Esophagus muscularis mucosa (tissue), 4 donors: ENCODE measurements around the gene ELL2.

Source experiments
- CTCF ChIP-seq, 3 experiments: fragments of 200-600 bp in 2 of 3; fragments of 450-650 bp in 1 of 3; sonication (generic) in 2 of 3; IDR thresholded peaks; one replicate each; pipeline ENCODE4 v1.5.1; 2017 to 2019; ENCODE audit warnings: antibody characterized with exemption in 3 of 3, mild to moderate bottlenecking in 2 of 3, moderate library complexity in 1 of 3
- EP300 ChIP-seq: sonication (generic); formaldehyde crosslinking; IDR thresholded peaks from one replicate; pipeline ENCODE4 v1.6.1; 2017; ENCODE audit warnings: antibody characterized with exemption
- POLR2A ChIP-seq: fragments of 450-650 bp; IDR thresholded peaks from one replicate; pipeline ENCODE4 v1.6.1; 2017; ENCODE audit warnings: antibody characterized with exemption, moderate library complexity, mild to moderate bottlenecking, low read depth
- POLR2AphosphoS5 ChIP-seq, 2 donors: sonication (generic); formaldehyde crosslinking; IDR thresholded peaks; one replicate each; pipeline ENCODE4 v1.6.1; 2017; ENCODE audit warnings: antibody characterized with exemption in 2 of 2

GRCh38 chr5:95843733-95844223, 117.9 kb downstream of the ELL2 start:
- TF ChIP-seq CTCF (IDR thresholded peaks at IDR 0.05) (no peak), POLR2AphosphoS5 (IDR thresholded peaks at IDR 0.05) (peak in 1 of 2 donors; percentile 12), POLR2A (no peak), EP300 (no peak)
